ENCODE results near the gene FPR2.

The FPR2 gene, protein sequence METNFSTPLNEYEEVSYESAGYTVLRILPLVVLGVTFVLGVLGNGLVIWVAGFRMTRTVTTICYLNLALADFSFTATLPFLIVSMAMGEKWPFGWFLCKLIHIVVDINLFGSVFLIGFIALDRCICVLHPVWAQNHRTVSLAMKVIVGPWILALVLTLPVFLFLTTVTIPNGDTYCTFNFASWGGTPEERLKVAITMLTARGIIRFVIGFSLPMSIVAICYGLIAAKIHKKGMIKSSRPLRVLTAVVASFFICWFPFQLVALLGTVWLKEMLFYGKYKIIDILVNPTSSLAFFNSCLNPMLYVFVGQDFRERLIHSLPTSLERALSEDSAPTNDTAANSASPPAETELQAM

DNA sequence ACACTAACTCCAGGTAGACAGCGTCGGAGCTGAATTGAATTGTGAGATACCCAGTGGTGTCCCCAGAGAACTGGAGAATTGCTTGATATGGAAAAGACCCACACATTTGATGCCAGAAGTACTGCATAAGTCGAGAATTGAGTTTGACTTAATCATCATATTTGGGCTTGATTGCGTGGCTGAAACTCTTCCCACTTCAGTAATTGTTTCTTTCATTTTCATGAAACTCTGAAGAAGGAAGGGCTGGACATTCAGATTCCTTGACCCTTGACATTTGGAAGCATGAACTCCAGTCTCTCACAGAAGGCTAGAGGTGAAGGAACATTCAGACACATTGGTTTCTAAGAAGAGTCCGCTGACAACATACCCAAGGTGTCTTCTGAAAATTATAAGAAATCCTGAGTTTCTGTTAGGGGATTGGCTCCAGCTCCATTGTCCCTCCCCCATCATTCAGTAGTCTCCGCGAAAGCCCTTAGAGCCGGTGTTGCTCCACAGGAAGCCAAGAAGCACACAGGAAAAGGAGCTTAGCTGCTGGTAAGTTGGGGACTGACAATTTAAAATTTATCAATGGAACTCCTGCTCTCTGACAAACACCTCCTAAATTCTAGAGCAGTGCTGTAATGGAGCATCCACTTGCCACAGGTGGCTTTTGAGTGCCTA, at the start of gene FPR2:
TSS of gene FPR2 (plus strand) at position 484 of the 660 bp plus-strand sequence. CDS start 7,479 bp downstream, outside the sequence.
- H3K36me3 ChIP-seq: no peaks in the 10 kb centered on the region
- no peak within 1 kb of the TSS for H3K4me3 ChIP-seq (ENCODE audit: low read depth, low read length)
- no peak within 1 kb of the TSS for H3K27ac ChIP-seq
- peaks cover 63% of the 10 kb centered on the region for H3K27me3 ChIP-seq (ENCODE audit: insufficient read depth, low read depth, severe bottlenecking)
- no peak for DNase-seq
- no peaks in the 10 kb centered on the region for H3K9me3 ChIP-seq (ENCODE audit: severe bottlenecking)
- TF ChIP-seq, protein P1, sequence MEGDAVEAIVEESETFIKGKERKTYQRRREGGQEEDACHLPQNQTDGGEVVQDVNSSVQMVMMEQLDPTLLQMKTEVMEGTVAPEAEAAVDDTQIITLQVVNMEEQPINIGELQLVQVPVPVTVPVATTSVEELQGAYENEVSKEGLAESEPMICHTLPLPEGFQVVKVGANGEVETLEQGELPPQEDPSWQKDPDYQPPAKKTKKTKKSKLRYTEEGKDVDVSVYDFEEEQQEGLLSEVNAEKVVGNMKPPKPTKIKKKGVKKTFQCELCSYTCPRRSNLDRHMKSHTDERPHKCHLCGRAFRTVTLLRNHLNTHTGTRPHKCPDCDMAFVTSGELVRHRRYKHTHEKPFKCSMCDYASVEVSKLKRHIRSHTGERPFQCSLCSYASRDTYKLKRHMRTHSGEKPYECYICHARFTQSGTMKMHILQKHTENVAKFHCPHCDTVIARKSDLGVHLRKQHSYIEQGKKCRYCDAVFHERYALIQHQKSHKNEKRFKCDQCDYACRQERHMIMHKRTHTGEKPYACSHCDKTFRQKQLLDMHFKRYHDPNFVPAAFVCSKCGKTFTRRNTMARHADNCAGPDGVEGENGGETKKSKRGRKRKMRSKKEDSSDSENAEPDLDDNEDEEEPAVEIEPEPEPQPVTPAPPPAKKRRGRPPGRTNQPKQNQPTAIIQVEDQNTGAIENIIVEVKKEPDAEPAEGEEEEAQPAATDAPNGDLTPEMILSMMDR (IDR thresholded peaks at IDR 0.05; ENCODE audit: low read depth, low read length): no peak

DNA sequence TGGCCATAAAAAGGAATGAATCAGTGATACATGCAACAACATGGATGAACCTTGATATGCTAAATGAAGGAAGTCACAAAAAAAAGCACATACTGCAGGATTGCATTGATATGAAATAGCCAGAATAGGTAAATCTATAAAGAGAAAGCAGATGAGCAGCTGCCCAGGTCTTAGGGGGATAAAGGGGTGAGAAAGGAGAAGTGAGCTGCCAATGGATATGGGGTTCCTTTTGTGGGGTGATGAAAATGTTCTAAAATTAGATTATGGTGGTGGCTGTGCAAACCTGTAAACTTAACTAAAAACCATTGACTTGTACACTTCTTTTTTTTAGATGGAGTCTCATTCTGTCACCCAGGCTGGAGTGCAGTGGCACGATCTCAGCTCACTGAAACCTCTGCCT, 49.3 kb upstream of the FPR2 start:
- Histone ChIP-seq H3K27ac (no peak overlapping the region), H3K4me3 (ENCODE audit: low read depth, low read length) (no peak overlapping the region), H3K27me3 (ENCODE audit: insufficient read depth, low read depth, severe bottlenecking) (peaks cover 9% of the 10 kb centered on the region), H3K9me3 (ENCODE audit: severe bottlenecking) (no peaks in the 10 kb centered on the region), H3K36me3 (peaks cover 11% of the 10 kb centered on the region)
- no peak for DNase-seq
- TF ChIP-seq, protein P1 (IDR thresholded peaks at IDR 0.05; ENCODE audit: low read depth, low read length): no peak

DNA sequence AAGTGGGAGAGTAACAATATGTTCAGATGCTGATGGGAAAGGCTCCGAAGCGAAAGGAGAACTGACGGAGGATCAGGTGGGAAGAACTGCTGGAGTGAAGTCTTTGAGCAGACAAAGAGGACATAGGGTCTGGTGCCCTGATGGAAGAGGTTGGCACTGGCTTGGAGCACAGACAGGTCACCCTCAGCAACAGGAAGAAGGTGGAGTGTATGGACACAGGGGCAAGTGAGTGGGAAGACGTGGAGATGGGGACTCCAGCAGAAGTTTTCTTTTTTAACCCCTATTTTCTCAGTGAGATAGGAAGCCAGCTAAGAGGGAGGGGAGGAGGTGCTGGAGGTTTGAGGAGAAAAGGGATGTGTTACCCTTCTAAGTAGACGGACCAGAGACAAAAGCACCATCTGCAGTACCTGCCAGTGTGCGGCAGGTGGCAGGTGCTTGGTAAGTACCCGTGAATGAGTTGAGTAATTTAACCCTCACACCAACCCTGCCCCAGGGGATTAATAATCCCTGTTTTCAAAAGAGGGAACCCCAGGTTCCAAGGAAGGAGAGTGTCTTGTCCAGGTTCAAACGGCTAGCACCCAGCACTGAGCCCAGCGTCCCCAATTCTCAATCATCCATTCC, 48.4 kb upstream of the FPR2 start:
- Histone ChIP-seq H3K36me3 (peaks cover 6% of the 10 kb centered on the region), H3K9me3 (ENCODE audit: severe bottlenecking) (no peaks in the 10 kb centered on the region), H3K4me3 (ENCODE audit: low read depth, low read length) (no peak overlapping the region), H3K27me3 (ENCODE audit: insufficient read depth, low read depth, severe bottlenecking) (peaks cover 9% of the 10 kb centered on the region), H3K27ac (no peak overlapping the region)
- DNase-seq: peak; percentile 62
- TF ChIP-seq, protein P1 (IDR thresholded peaks at IDR 0.05; ENCODE audit: low read depth, low read length): peak; percentile 70

DNA sequence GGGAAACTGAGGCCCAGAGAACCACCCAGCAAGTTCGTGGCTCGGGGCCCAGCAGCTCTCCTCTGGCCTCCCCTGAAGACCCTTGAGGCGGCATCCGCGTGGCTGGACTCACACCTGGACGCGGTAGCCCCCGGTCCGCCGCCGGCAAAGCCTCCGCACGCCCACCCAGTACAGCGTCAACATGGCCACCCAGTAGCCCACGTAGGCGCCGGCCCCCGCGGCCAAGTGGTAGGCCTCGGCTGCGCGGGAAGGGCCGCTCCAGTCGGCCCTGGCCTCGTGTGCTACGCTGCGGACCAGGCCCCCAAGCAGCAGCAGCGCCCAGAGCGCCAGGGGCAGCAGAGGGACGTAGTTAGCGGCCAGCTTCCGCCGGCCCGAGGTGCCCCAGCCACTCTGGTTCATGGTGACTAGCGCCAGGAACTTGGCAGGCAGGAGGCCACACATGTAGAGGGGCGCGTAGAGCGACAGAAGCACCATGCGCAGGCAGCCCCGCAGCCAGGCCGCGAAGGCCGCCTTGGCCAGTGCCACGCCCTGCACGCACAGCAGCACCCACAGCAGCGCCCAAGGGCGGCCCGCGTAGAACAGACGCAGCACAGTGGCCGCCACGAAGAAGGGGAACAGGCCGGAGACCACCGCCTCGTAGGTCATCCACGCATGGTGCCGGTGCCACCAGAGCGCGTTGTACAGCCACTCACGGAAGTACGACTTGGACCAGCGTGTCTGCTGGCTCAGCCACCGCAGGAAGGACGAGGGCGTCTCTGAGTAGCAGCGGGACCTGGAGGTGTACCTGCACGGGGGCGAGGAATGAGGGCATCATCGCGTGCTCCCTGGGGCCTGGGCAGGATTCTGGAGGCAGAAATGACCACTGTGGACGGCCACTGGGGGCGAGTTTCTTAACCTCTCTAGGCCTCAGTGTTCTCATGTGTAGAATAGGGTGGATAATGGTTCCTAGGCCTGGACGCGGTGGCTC, 47.4 kb upstream of the FPR2 start:
- Histone ChIP-seq H3K27ac (no peak overlapping the region), H3K9me3 (ENCODE audit: severe bottlenecking) (no peaks in the 10 kb centered on the region), H3K36me3 (no peaks in the 10 kb centered on the region), H3K4me3 (ENCODE audit: low read depth, low read length) (no peak overlapping the region), H3K27me3 (ENCODE audit: insufficient read depth, low read depth, severe bottlenecking) (peaks cover 18% of the 10 kb centered on the region)
- TF ChIP-seq, protein P1 (IDR thresholded peaks at IDR 0.05; ENCODE audit: low read depth, low read length): no peak
- no peak for DNase-seq

DNA sequence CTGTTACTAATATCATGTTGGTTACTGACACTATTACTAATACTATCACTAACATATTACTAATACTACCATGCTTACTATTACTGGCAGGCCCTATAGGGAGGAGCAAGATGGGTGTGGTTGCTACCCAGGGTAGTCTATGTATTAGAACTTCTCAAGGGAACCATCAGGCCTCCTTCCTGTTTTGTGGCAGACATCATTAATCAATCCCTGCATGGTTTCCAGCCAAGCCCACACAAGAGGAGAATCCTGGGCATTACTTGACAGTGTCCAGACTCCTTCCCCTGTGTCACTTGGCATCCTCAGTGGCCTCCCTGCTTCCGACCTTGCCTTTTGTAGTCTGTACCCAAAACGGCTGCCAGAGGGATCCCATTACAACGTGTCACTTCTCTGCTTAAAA, 46.1 kb upstream of the FPR2 start:
- Histone ChIP-seq H3K27me3 (ENCODE audit: insufficient read depth, low read depth, severe bottlenecking) (peaks cover 21% of the 10 kb centered on the region), H3K27ac (no peak overlapping the region), H3K9me3 (ENCODE audit: severe bottlenecking) (no peaks in the 10 kb centered on the region), H3K36me3 (no peaks in the 10 kb centered on the region), H3K4me3 (ENCODE audit: low read depth, low read length) (no peak overlapping the region)
- DNase-seq: no peak
- TF ChIP-seq, protein P1 (IDR thresholded peaks at IDR 0.05; ENCODE audit: low read depth, low read length): no peak
